Endothelial cell (in vitro differentiated cells): ENCODE measurements around the gene PATE4. TPM values are rescaled to one million over a fixed set of nuclear protein-coding genes. Genes with fewer than 3 reads are reported as not detected.
"Not testable (repeated sequence)": the region's sequence is repeated elsewhere in the genome, so short reads cannot be mapped to it uniquely, and the experiment has no call there.

Experiments used
- DNase-seq: peaks from one replicate; pipeline ENCODE4 v3.0.0; 2021; ENCODE audit warnings: low spot score
- H3K27ac Mint-ChIP-seq: one replicate; pipeline ENCODE4 v1.8.0; 2021; ENCODE audit warnings: mixed read lengths, inconsistent platforms; ENCODE audit not compliant: unreplicated experiment
- H3K27me3 Mint-ChIP-seq: one replicate; pipeline ENCODE4 v1.8.0; 2021; ENCODE audit warnings: mild to moderate bottlenecking, moderate library complexity, mixed read lengths, inconsistent platforms; ENCODE audit not compliant: unreplicated experiment
- H3K36me3 Mint-ChIP-seq: one replicate; pipeline ENCODE4 v1.8.0; 2021; ENCODE audit warnings: mild to moderate bottlenecking, low read depth, mixed read lengths, inconsistent platforms; ENCODE audit not compliant: unreplicated experiment
- H3K4me1 Mint-ChIP-seq: one replicate; pipeline ENCODE4 v1.8.0; 2021; ENCODE audit warnings: mild to moderate bottlenecking, mixed read lengths, inconsistent platforms; ENCODE audit not compliant: unreplicated experiment
- H3K4me3 Mint-ChIP-seq: one replicate; pipeline ENCODE4 v1.8.0; 2021; ENCODE audit warnings: mild to moderate bottlenecking, mixed read lengths, inconsistent platforms; ENCODE audit not compliant: unreplicated experiment
- H3K9me3 Mint-ChIP-seq: one replicate; pipeline ENCODE4 v1.8.0; 2021; ENCODE audit warnings: mixed read lengths, inconsistent platforms; ENCODE audit not compliant: unreplicated experiment
- CTCF ChIP-seq: fragments of 200-600 bp; sonication (generic); IDR thresholded peaks from one replicate; pipeline ENCODE4 v1.5.0; 2021; ENCODE audit warnings: antibody characterized with exemption; ENCODE audit not compliant: unreplicated experiment
- total RNA-seq: library from RNA; stranded (reverse); fragmentation: NEBNext Ultra II Directional; extraction: Animal tissue kit (Norgen Biotek cat#: 25700); gene quantifications from one replicate; pipeline ENCODE4 v1.2.1, GENCODE V29; 2021; ENCODE audit not compliant: unreplicated experiment

PATE4 gene
- total RNA-seq, 1 donor from 2014 or later, result 0.31 TPM

GRCh38 chr11:125846188-125846587 lies 13.1 kb downstream of the PATE4 start:
- no peaks in the 10 kb centered on the region for H3K27me3 Mint-ChIP-seq
- no peak for TF ChIP-seq CTCF
- H3K4me1 Mint-ChIP-seq, result peaks cover 8% of the 10 kb centered on the region
- no peak overlapping the region for H3K27ac Mint-ChIP-seq
- no peak overlapping the region for H3K4me3 Mint-ChIP-seq
- no peaks in the 10 kb centered on the region for H3K9me3 Mint-ChIP-seq
- H3K36me3 Mint-ChIP-seq, result peaks cover 8% of the 10 kb centered on the region
- DNase-seq, result no peak

- H3K27ac Mint-ChIP-seq, H3K9me3 Mint-ChIP-seq, H3K4me1 Mint-ChIP-seq, H3K36me3 Mint-ChIP-seq, H3K4me3 Mint-ChIP-seq, H3K27me3 Mint-ChIP-seq, DNase-seq: not testable (repeated sequence)
Observed at GRCh38 chr11:125857670-125858069, 24.6 kb downstream of the PATE4 start.

- not testable (repeated sequence) for H3K36me3 Mint-ChIP-seq, H3K4me1 Mint-ChIP-seq, H3K9me3 Mint-ChIP-seq, DNase-seq, H3K27me3 Mint-ChIP-seq, H3K4me3 Mint-ChIP-seq, H3K27ac Mint-ChIP-seq
Observed at GRCh38 chr11:125862786-125863185, 29.7 kb downstream of the PATE4 start.

GRCh38 chr11:125865354-125865753 lies 32.2 kb downstream of the PATE4 start:
- not testable (repeated sequence) for H3K27me3 Mint-ChIP-seq, H3K4me3 Mint-ChIP-seq, H3K4me1 Mint-ChIP-seq, H3K36me3 Mint-ChIP-seq, H3K9me3 Mint-ChIP-seq, H3K27ac Mint-ChIP-seq, DNase-seq

- Mint-ChIP-seq H3K27me3 (peaks cover 3% of the 10 kb centered on the region), H3K4me3 (no peak overlapping the region), H3K36me3 (peaks cover 4% of the 10 kb centered on the region), H3K9me3 (no peaks in the 10 kb centered on the region), H3K27ac (no peak overlapping the region), H3K4me1 (no peaks in the 10 kb centered on the region)
- DNase-seq, result no peak
- no peak for TF ChIP-seq CTCF
Observed at GRCh38 chr11:125869521-125869920, 36.4 kb downstream of the PATE4 start.

GRCh38 chr11:125871391-125872137 lies 38.4 kb downstream of the PATE4 start:
- H3K36me3 Mint-ChIP-seq, result peaks cover 4% of the 10 kb centered on the region
- H3K4me3 Mint-ChIP-seq, result no peak overlapping the region
- no peaks in the 10 kb centered on the region for H3K4me1 Mint-ChIP-seq
- peak; percentile 56 for DNase-seq
- no peak overlapping the region for H3K27ac Mint-ChIP-seq
- peak; percentile 48 for TF ChIP-seq CTCF
- H3K9me3 Mint-ChIP-seq, result no peaks in the 10 kb centered on the region
- H3K27me3 Mint-ChIP-seq, result no peaks in the 10 kb centered on the region
